GM21717 (cell line): ENCODE measurements around the gene VEGFA.

ENCODE experiments used
- ATAC-seq: cut with Tn5 transposase; IDR thresholded peaks from one replicate; pipeline ENCODE4 v1.9.1; 2021; ENCODE audit warnings: mild to moderate bottlenecking, moderate library complexity; ENCODE audit not compliant: unreplicated experiment

VEGFA gene

GRCh38 chr6:43784049-43784855, 14.2 kb downstream of the VEGFA start:
- ATAC-seq, result no peak

- ATAC-seq, result no peak
These were observed 15.3 kb downstream of the VEGFA start for GRCh38 chr6:43785220-43785752.

GRCh38 chr6:43785904-43786303, 15.9 kb downstream of the VEGFA start:
- no peak for ATAC-seq

GRCh38 chr6:43786664-43787329, 16.8 kb downstream of the VEGFA start:
- ATAC-seq, result no peak

- no peak for ATAC-seq
These were observed 18.3 kb downstream of the VEGFA start for GRCh38 chr6:43788301-43788700.

- ATAC-seq, result no peak
These were observed 19.4 kb downstream of the VEGFA start for GRCh38 chr6:43789447-43789846.

GRCh38 chr6:43790031-43790430, 20.0 kb downstream of the VEGFA start:
- ATAC-seq, result no peak

DNA sequence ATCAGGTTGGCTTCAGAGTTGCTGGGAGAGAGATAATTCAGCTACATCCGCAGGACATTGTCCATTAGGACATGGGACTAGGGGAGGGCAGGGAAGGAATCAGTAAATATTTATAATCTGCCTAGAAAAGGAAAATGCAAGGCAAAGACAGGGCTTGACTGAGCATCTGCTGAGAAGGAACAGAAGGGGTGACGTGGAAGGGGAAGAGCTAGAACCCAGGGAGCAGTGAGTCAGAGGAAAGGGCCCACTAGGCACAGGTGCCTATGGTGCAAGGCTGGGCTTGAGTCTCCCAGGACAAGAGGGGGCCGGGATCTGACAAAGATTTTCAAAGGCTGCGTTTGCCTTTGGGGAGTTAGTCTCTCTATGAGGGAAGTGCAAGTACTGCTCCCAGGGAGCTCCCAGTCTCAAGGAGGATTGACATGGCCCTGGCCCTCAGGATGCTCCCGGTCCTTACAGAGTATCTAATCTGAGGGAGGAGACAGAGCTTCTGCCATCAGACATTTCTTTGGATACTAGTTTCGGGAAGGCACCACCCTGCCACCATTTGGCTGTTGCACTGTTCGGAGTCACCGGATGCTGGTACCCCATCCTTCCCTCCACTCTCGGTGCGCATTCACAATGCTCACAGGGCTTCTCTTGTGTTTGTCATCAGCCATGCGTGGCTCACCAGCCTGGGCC, 21.9 kb downstream of the VEGFA start:
- ATAC-seq, result no peak

- ATAC-seq, result no peak
These were observed 23.3 kb downstream of the VEGFA start for GRCh38 chr6:43793154-43793874.

GRCh38 chr6:43793875-43794242, 23.8 kb downstream of the VEGFA start:
- ATAC-seq, result no peak

- no peak for ATAC-seq
These were observed 25.4 kb downstream of the VEGFA start for GRCh38 chr6:43795421-43795820.

DNA sequence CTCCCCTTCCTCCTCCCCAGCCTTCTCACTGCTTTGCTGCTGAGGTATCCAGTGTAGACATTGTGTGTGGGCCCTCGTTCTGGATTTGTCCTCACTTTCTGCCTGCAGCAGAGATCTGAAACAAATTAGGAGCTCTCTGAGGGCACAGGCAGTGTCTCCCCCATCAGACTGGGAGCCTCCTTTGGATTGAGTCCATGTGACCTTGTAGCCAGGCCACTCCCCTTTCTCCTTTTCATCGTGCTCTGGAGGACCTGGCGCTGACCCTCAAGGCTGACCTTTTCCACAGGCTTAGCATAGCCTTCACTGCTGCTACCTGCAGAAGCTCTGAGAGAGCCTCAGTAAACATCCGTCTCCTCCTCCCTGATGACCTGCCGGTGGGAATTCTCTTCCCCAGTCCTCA, 26.2 kb downstream of the VEGFA start:
- ATAC-seq, result no peak

- ATAC-seq, result no peak
These were observed 27.2 kb downstream of the VEGFA start for GRCh38 chr6:43796903-43797890.

DNA sequence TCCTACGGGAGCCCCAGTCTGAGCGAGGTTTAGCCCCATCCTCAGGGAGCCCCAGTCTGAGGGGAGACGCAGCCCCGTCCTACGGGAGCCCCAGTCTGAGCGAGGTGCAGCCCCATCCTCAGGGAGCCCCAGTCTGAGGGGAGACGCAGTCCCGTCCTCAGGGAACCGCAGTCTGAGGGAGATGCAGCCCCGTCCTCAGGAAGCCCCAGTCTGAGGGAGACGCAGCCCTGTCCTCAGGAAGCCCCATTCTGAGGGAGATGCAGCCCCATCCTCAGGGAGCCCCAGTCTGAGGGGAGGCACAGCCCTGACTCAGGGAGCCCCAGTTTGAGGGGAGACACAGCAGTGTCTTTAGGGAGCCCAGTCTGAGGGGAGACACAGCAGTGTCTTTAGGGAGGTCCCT, 27.9 kb downstream of the VEGFA start:
- ATAC-seq, result no peak

GRCh38 chr6:43798688-43799444, 28.9 kb downstream of the VEGFA start:
- no peak for ATAC-seq

GRCh38 chr6:43799551-43800297, 29.7 kb downstream of the VEGFA start:
- no peak for ATAC-seq

DNA sequence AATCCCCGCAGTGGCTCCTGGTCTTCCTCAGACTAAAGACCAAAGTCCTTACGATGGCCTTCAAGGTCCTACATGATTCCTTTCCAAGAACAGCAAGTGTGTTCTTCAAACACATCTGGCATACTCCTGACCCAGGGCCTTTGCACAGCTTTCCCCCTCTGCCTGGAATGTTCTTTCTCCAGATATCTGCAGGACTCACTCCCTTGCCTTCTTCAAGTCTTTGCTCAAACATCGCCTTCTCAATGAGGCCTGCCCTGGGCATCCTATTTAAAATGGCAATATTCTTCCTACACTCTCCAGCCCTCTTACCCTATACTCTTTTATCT, 30.2 kb downstream of the VEGFA start:
- no peak for ATAC-seq

DNA sequence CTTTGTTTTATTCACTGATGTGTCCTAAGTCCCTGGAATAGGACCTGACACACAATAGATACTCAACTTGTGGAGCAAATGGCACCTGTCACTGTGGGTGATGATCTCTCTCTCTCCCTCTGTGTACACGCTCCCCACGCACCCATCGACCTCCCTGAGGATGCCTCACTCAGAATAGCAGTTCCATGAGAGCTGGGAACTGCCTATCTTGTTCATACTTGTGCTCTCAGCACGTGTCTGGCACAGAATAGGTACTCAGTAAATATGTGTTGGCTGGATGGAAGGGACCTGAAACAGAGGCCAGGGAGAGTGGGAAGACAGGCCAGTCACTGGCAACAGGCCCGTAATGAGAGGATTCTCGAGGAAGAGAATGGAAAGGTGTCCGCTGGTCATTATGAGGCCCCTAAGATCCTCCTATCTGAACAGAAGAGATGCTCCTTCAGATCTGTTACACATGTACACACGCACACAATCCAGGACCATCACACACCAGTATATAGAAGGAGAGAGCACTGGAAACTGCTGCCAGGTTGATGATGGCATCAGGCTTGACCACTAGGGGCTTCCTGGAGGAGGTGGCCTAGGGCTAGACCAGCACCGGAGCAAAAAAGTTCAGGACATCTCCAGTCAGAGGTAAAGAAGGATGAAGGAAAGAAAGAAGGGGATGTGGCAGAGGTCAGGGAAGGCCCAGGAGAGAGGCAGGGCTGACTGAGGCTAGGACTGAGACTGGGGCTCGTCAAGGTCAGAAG, 30.9 kb downstream of the VEGFA start:
- no peak for ATAC-seq
